GM21381 (cell line): ENCODE data around the gene SHTN1.

Source experiments
- ATAC-seq: cut with Tn5 transposase; IDR thresholded peaks from one replicate; pipeline ENCODE4 v1.9.1; 2021; ENCODE audit warnings: mild to moderate bottlenecking, moderate library complexity; ENCODE audit not compliant: unreplicated experiment

Gene SHTN1

GRCh38 chr10:117005026-117005526 lies at the start of gene SHTN1:
TSS of gene SHTN1 (minus strand) at chr10:117005187. CDS start at chr10:117005079, 108 bp downstream.
- peak; percentile 65 for ATAC-seq

GRCh38 chr10:117053482-117053881 lies 48.5 kb upstream of the SHTN1 start:
- no peak for ATAC-seq

- no peak for ATAC-seq
These were observed 43.0 kb upstream of the SHTN1 start for GRCh38 chr10:117047947-117048346.

GRCh38 chr10:117016266-117016665 lies 11.3 kb upstream of the SHTN1 start:
- no peak for ATAC-seq

GRCh38 chr10:117014835-117015234 lies 9.8 kb upstream of the SHTN1 start:
- ATAC-seq = no peak

GRCh38 chr10:117007080-117007479 lies 2.1 kb upstream of the SHTN1 start:
- ATAC-seq = no peak

GRCh38 chr10:117005527-117006055 lies 604 bp upstream of the SHTN1 start:
- no peak for ATAC-seq

GRCh38 chr10:117004227-117005025 lies 561 bp downstream of the SHTN1 start:
- ATAC-seq = peak; percentile 45

GRCh38 chr10:117003336-117003735 lies 1.7 kb downstream of the SHTN1 start:
- no peak for ATAC-seq

- no peak for ATAC-seq
These were observed 2.8 kb downstream of the SHTN1 start for GRCh38 chr10:117002206-117002605.

GRCh38 chr10:117001144-117001543 lies 3.8 kb downstream of the SHTN1 start:
- ATAC-seq = no peak

GRCh38 chr10:117000580-117000979 lies 4.4 kb downstream of the SHTN1 start:
- ATAC-seq = no peak

- ATAC-seq = no peak
These were observed 6.8 kb downstream of the SHTN1 start for GRCh38 chr10:116998172-116998571.

- no peak for ATAC-seq
These were observed 8.0 kb downstream of the SHTN1 start for GRCh38 chr10:116997015-116997414.

- ATAC-seq = no peak
These were observed 9.3 kb downstream of the SHTN1 start for GRCh38 chr10:116995648-116996047.

- no peak for ATAC-seq
These were observed 10.7 kb downstream of the SHTN1 start for GRCh38 chr10:116994113-116994890.

GRCh38 chr10:116993610-116994009 lies 11.4 kb downstream of the SHTN1 start:
- no peak for ATAC-seq

GRCh38 chr10:116992183-116992582 lies 12.8 kb downstream of the SHTN1 start:
- no peak for ATAC-seq

- ATAC-seq = no peak
These were observed 14.6 kb downstream of the SHTN1 start for GRCh38 chr10:116990276-116990800.

- ATAC-seq = no peak
These were observed 15.5 kb downstream of the SHTN1 start for GRCh38 chr10:116989439-116989838.

- no peak for ATAC-seq
These were observed 16.7 kb downstream of the SHTN1 start for GRCh38 chr10:116988311-116988710.
